Upper lobe of right lung (tissue), 1 donor: ENCODE data around the gene ZRANB2. TPM values are rescaled to one million over a fixed set of nuclear protein-coding genes. Genes with fewer than 3 reads are reported as not detected.

Source experiments
- ATAC-seq: fragments of 200-7000 bp; cut with Tn5 transposase; one replicate; pipeline ENCODE4 v1.9.1; 2020; ENCODE audit warnings: mild to moderate bottlenecking, moderate library complexity
- DNase-seq: peaks from one replicate; pipeline ENCODE4 v3.0.0-alpha.2; 2020
- H3K27ac ChIP-seq: fragments of 200-600 bp; one replicate; pipeline ENCODE4 v1.8.0; 2022
- H3K27me3 ChIP-seq: fragments of 200-600 bp; one replicate; pipeline ENCODE4 v1.8.0; 2022; ENCODE audit warnings: mild to moderate bottlenecking
- H3K36me3 ChIP-seq: fragments of 200-600 bp; one replicate; pipeline ENCODE4 v1.8.0; 2022
- H3K4me1 ChIP-seq: fragments of 200-600 bp; one replicate; pipeline ENCODE4 v1.8.0; 2022
- H3K4me3 ChIP-seq: fragments of 200-600 bp; one replicate; pipeline ENCODE4 v1.8.0; 2022; ENCODE audit warnings: mild to moderate bottlenecking
- H3K9me3 ChIP-seq: fragments of 200-600 bp; one replicate; pipeline ENCODE4 v1.8.0; 2022
- CTCF ChIP-seq: fragments of 200-600 bp; IDR thresholded peaks from one replicate; pipeline ENCODE4 v1.8.0; 2022; ENCODE audit warnings: antibody characterized with exemption
- intact Hi-C: fragments of 100-400 bp; cut with DNase I; formaldehyde crosslinking; loops from one replicate; pipeline ENCODE4 v1.11.0; 2022
- total RNA-seq: library from RNA; stranded (reverse); fragmentation: NEBNext Ultra II Directional; extraction: Animal tissue kit (Norgen Biotek cat#: 25700); gene quantifications from one replicate; pipeline ENCODE4 v1.2.1, GENCODE V29; 2021
- donor health status: DM: no; HTN: yes; CAD: no; lungs with severe emphysema.

Gene ZRANB2
- total RNA-seq, 1 donor from 2014 or later: 85.0 TPM

DNA sequence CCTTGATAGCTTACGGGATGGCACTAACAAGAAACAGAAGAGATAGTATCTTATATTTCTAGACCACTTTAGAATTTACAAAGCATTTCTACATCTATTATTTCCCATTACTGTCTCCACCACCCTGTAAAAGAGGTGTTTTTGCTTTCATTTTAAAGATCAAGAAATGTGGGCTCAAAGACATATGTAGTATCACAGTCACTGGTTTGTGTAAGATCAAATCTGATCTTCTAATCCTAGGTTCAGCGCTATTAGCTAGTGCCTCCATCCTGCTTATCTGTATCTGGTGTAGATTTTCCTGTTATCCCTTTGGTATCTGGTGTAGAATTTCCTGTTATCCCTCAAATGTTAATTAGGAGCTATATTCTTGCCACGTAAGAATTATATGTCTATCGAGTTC, 23.6 kb upstream of the ZRANB2 start:
- Histone ChIP-seq H3K27ac (no peak overlapping the region), H3K9me3 (no peaks in the 10 kb centered on the region), H3K4me1 (no peaks in the 10 kb centered on the region), H3K4me3 (no peak overlapping the region), H3K27me3 (no peaks in the 10 kb centered on the region), H3K36me3 (no peaks in the 10 kb centered on the region)
- TF ChIP-seq CTCF: no peak
- DNase-seq (no peak), ATAC-seq (no peak)
- intact Hi-C loops: no loop called here

- intact Hi-C loops: no loop called here
- Histone ChIP-seq H3K27me3 (no peaks in the 10 kb centered on the region), H3K4me1 (no peaks in the 10 kb centered on the region), H3K27ac (no peak overlapping the region), H3K36me3 (no peaks in the 10 kb centered on the region), H3K9me3 (no peaks in the 10 kb centered on the region), H3K4me3 (no peak overlapping the region)
- no peak for TF ChIP-seq CTCF
- ATAC-seq (no peak), DNase-seq (no peak)
Observed at GRCh38 chr1:71101839-71102376, 21.1 kb upstream of the ZRANB2 start.

DNA sequence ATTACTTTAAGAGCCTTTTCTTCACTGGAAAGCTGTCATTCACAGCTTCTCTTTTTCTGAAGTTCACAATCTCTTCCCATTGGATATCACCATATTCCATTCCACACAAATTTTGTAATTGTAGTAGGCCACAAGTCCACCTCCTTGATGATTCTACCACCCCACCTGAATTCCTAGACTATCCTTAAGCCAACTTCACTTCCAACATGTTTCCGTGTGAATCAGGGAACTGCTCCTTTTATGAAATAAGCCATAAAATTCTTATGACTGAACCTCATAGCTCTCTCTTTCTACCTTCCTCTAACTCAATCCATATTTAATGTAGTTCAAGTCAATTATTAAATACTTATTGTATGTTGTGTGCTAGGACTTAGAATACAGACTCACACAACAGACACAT, 16.6 kb upstream of the ZRANB2 start:
- TF ChIP-seq CTCF: no peak
- Histone ChIP-seq H3K36me3 (no peaks in the 10 kb centered on the region), H3K4me3 (no peak overlapping the region), H3K27me3 (no peaks in the 10 kb centered on the region), H3K9me3 (no peaks in the 10 kb centered on the region), H3K27ac (no peak overlapping the region), H3K4me1 (no peaks in the 10 kb centered on the region)
- DNase-seq (no peak), ATAC-seq (no peak)
- intact Hi-C loops: no loop called here

GRCh38 chr1:71094913-71095312, 14.1 kb upstream of the ZRANB2 start:
- no peaks in the 10 kb centered on the region for H3K4me1 ChIP-seq
- H3K9me3 ChIP-seq: no peaks in the 10 kb centered on the region
- no peak overlapping the region for H3K4me3 ChIP-seq
- no peak overlapping the region for H3K27ac ChIP-seq
- TF ChIP-seq CTCF: no peak
- H3K36me3 ChIP-seq: no peaks in the 10 kb centered on the region
- H3K27me3 ChIP-seq: no peaks in the 10 kb centered on the region
- intact Hi-C loops: no loop called here
- no peak for ATAC-seq
- no peak for DNase-seq

DNA sequence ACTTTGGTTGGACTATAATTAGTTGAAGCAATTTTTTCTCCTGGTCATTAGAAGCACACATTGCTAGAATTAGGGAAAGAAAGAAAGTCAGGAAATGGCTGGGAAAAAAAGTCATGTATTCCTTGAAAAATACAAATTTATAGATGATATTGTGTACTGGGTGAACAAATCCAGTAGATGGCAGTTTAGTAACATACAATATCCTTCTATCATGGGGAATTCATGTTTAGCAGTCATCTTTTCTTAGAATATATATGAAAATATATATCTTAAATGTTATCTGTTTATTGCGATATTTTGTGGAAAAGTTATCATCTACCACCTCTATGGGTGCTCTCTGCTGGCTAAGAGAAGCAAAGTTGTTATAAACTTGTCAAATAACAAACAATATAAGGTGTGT, 13.1 kb upstream of the ZRANB2 start:
- DNase-seq: no peak
- H3K9me3 ChIP-seq: no peaks in the 10 kb centered on the region
- intact Hi-C loops: no loop called here
- H3K36me3 ChIP-seq: no peaks in the 10 kb centered on the region
- H3K27me3 ChIP-seq: no peaks in the 10 kb centered on the region
- ATAC-seq: no peak
- H3K4me1 ChIP-seq: no peaks in the 10 kb centered on the region
- H3K27ac ChIP-seq: no peak overlapping the region
- TF ChIP-seq CTCF: peak; percentile 48
- no peak overlapping the region for H3K4me3 ChIP-seq
